Esophagus (tissue), 2 donors: ENCODE results near the gene FAM227B. TPM values are rescaled to one million over a fixed set of nuclear protein-coding genes. Genes with fewer than 3 reads are reported as not detected.
"Not testable (repeated sequence)": the region's sequence is repeated elsewhere in the genome, so short reads cannot be mapped to it uniquely, and the experiment has no call there.

Experiments
- H3K27ac ChIP-seq, 2 donors: one replicate each; pipeline ENCODE4 v1.5.1; 2013; ENCODE audit warnings: low read depth in 2 of 2, mild to moderate bottlenecking in 2 of 2, inconsistent platforms in 1 of 2, low read length in 1 of 2, moderate library complexity in 1 of 2
- H3K27me3 ChIP-seq, 2 donors: one replicate each; pipeline ENCODE4 v1.6.1; 2013; ENCODE audit warnings: low read length in 2 of 2, control low read depth in 1 of 2, mild to moderate bottlenecking in 1 of 2; ENCODE audit not compliant: insufficient read depth in 2 of 2, control insufficient read depth in 1 of 2
- H3K36me3 ChIP-seq, 2 donors: one replicate each; pipeline ENCODE4 v1.6.1; 2013; ENCODE audit warnings: low read length in 1 of 2; ENCODE audit not compliant: control insufficient read depth in 2 of 2, insufficient read depth in 2 of 2
- H3K4me1 ChIP-seq, 2 donors: one replicate each; pipeline ENCODE4 v1.6.1; 2013; ENCODE audit warnings: low read length in 1 of 2; ENCODE audit not compliant: control insufficient read depth in 2 of 2, insufficient read depth in 2 of 2
- H3K4me3 ChIP-seq, 2 donors: one replicate each; pipeline ENCODE4 v1.5.1; 2013; ENCODE audit warnings: low read length in 2 of 2, mild to moderate bottlenecking in 2 of 2, low read depth in 1 of 2, moderate library complexity in 1 of 2
- H3K9me3 ChIP-seq, 2 donors: one replicate each; pipeline ENCODE4 v1.6.1; 2013; ENCODE audit warnings: mild to moderate bottlenecking in 2 of 2, low read depth in 1 of 2, low read length in 1 of 2, moderate library complexity in 1 of 2; ENCODE audit not compliant: control insufficient read depth in 2 of 2, insufficient read depth in 1 of 2
- WGBS, 2 donors: extraction: QIAGEN DNeasy Blood & Tissue Kit; methylation state at CpG; one replicate each; pipeline ENCODE4 v1.1.7; 2013; 5-methylcytosine and 5-hydroxymethylcytosine counted together
- polyA plus RNA-seq, 2 donors: library from polyadenylated mRNA; stranded (reverse); fragments of 200-250 nt; gene quantifications; one replicate each; pipeline ENCODE4 v1.2.3, GENCODE V29; 2013
- donor health status: healthy with polysubstance abuse.
- donor health status: Bipolar disorder and iron deficiency.

Gene FAM227B
- polyA plus RNA-seq, 2 donors: 1.1 to 2.0 TPM

DNA sequence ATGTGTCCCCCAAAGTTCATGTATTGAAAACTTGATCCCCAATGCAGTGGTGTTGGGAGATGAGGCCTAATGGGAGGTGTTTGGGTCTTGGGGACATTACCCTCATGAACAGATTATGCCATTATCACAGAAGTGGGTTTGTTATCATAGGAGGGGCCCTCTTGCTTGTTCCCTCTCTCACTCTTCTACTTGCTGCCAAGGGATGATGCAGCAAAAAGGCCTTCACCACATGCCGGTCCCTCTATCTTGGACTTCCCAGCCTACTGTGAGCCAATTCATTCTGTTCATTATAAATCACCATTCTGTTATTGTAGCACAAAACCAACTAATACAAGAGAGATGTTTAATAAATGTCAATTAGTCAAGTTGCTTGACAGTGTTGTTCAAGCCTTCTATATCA is 47.2 kb downstream of the FAM227B start:
- WGBS, 2 donors: 91 to 98% methylated on average over 1 of the region's 1 CpG
- no peaks in the 10 kb centered on the region for H3K4me1 ChIP-seq
- no peaks in the 10 kb centered on the region for H3K36me3 ChIP-seq
- H3K27me3 ChIP-seq: no peaks in the 10 kb centered on the region
- H3K4me3 ChIP-seq: no peak overlapping the region
- H3K27ac ChIP-seq: no peak overlapping the region
- H3K9me3 ChIP-seq: no peaks in the 10 kb centered on the region

DNA sequence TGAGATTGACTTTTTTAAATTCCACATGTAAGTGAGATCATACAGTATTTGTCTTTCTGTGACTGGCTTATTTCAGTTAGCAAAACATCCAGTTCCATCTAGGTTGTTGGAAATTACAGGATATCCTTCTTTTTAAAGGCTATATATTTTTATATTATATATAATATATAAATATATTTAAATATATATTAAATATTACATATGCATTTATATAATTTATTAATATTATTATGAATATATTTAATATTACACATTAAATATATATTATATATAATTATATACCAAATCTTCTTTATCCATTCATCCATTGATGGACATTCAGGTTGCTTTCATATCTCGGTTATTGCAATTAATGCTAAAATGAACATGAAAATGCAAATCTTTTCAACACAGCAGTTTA is 49.9 kb downstream of the FAM227B start:
- Histone ChIP-seq H3K4me3 (no peak overlapping the region), H3K27me3 (no peaks in the 10 kb centered on the region), H3K36me3 (no peaks in the 10 kb centered on the region), H3K4me1 (no peaks in the 10 kb centered on the region), H3K27ac (no peak overlapping the region), H3K9me3 (no peaks in the 10 kb centered on the region)
- 96 to 99% methylated on average over 1 of the region's 1 CpG for WGBS, 2 donors

DNA sequence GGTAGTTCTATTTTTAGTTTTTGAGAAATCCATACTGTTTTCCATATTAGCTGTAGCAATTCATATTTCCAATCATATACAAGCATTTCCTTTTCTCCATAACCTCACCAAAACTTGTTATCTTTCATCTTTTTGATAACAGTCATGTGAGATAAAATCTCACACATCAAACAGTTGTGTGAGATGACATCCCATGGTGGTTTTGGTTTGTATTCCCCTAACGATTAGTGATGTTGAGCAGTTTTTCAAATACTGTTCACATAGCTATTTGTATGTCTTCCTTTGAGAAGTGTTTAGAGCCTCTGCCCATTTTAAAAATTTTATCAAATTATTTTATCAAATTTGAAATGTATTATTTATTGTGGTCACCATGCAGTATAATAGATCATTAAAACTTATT is 50.4 kb downstream of the FAM227B start:
- no peaks in the 10 kb centered on the region for H3K36me3 ChIP-seq
- WGBS, 2 donors: 58 to 80% methylated on average over 1 of the region's 1 CpG
- no peaks in the 10 kb centered on the region for H3K27me3 ChIP-seq
- no peak overlapping the region for H3K27ac ChIP-seq
- no peak overlapping the region for H3K4me3 ChIP-seq
- H3K4me1 ChIP-seq: no peaks in the 10 kb centered on the region
- no peaks in the 10 kb centered on the region for H3K9me3 ChIP-seq

DNA sequence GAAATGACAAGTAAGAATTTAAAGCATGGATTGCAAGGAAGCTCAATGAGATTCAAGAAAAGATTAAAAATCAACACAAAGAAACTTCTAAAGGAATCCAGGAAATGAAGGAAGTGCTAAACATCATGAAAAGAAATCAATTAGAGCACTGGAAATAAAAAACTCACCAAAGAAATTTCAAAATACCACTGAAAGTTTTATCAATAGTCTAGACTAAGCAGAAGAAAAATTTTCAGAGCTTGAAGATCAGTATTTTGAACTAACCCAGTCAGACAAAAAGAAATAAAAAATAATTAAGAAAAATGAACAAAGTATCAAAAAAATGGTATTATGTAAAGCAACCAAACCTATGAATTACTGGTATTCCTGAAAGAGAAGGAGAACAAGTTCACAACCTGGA is 60.6 kb downstream of the FAM227B start:
- H3K4me3 ChIP-seq: no peak overlapping the region
- H3K9me3 ChIP-seq: peaks cover 4 to 12% of the 10 kb centered on the region in 2 donors
- H3K36me3 ChIP-seq: no peaks in the 10 kb centered on the region
- H3K27me3 ChIP-seq: no peaks in the 10 kb centered on the region
- no peak overlapping the region for H3K27ac ChIP-seq
- no peaks in the 10 kb centered on the region for H3K4me1 ChIP-seq

DNA sequence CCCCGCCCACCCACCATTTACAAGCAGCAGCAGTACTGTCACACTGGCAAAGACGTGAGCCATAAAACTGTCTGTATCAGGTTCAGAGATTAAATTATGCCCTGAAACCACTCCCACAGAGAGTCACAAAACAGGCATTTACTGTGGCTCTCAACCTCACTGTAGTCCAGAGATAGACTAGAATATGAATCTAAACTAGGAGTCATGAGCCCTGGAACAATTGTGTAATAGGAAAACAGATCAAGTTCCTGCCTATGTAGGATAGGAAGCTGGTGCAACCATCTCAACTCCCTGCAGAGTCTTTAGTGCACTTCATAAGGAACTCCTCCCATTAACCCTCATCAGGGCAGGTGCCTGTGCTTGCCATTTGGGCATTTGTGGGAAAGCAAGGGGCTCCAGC is 61.7 kb downstream of the FAM227B start:
- H3K9me3 ChIP-seq: peaks cover 4 to 12% of the 10 kb centered on the region in 2 donors
- no peak overlapping the region for H3K27ac ChIP-seq
- H3K36me3 ChIP-seq: no peaks in the 10 kb centered on the region
- H3K27me3 ChIP-seq: no peaks in the 10 kb centered on the region
- no peak overlapping the region for H3K4me3 ChIP-seq
- no peaks in the 10 kb centered on the region for H3K4me1 ChIP-seq
- WGBS, 2 donors: 79 to 85% methylated on average over 2 of the region's 2 CpGs

DNA sequence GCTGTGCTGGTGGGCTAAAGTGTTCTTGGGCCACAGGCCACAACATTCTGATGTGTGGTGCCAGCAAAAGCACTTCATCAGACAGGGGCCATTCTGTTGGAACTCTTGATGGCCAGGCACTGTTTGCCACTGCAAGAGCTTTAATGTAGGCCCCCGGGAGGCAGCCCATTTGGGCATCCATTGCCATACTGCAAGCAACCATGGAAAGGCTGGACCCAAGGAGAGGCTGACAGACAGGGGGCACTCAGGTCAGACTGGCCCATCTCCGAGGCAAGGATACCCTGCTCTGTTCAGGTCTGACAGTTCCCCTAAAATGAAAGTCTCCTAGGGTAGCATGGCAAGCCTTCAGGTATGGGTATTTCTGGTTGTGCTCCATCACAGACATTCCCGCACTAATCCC is 64.2 kb downstream of the FAM227B start:
- H3K27me3 ChIP-seq: no peaks in the 10 kb centered on the region
- WGBS, 2 donors: 91% methylated on average over 3 of the region's 3 CpGs
- H3K4me1 ChIP-seq: no peaks in the 10 kb centered on the region
- no peak overlapping the region for H3K4me3 ChIP-seq
- peaks cover 4 to 12% of the 10 kb centered on the region in 2 donors for H3K9me3 ChIP-seq
- H3K36me3 ChIP-seq: no peaks in the 10 kb centered on the region
- H3K27ac ChIP-seq: no peak overlapping the region

DNA sequence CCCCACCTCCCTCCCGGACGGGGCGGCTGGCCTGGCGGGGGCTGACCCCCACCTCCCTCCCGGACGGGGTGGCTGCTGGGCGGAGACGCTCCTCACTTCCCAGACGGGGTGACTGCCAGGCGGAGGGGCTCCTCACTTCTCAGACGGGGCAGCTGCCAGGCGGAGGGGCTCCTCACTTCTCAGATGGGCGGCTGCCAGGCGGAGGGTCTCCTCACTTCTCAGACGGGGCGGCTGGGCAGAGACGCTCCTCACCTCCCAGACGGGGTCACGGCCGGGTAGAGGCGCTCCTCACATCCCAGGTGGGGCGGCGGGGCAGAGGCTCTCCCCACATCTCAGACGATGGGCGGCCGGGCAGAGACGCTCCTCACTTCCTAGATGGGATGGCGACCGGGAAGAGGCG is 70.3 kb downstream of the FAM227B start:
- not testable (repeated sequence) for H3K36me3 ChIP-seq, H3K9me3 ChIP-seq, H3K4me1 ChIP-seq, H3K27me3 ChIP-seq, H3K27ac ChIP-seq, H3K4me3 ChIP-seq
- WGBS, 2 donors: 95 to 100% methylated on average over 8 to 30 of the region's 30 CpGs

DNA sequence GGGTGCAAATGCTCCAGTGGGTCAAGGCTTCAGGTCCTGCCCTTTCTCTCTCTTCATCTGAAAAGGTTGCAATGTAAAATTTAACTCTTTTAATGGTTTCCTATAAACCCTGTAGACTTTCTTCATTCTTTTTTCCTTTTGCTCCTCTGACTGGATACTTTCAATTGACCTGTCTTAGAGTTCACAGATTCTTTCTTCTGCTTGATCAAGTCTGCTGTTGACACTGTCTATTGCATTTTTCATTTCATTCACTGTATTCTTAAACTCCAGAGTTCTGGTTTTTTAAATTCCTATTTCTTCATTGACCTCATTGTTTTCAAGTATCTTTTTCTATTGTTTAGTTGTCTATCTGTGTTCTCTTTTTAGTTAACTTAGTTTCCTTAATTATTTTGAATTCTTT is 82.1 kb downstream of the FAM227B start:
- H3K36me3 ChIP-seq: no peaks in the 10 kb centered on the region
- H3K4me3 ChIP-seq: no peak overlapping the region
- peaks cover 3 to 6% of the 10 kb centered on the region in 2 donors for H3K9me3 ChIP-seq
- no peaks in the 10 kb centered on the region for H3K4me1 ChIP-seq
- H3K27me3 ChIP-seq: no peaks in the 10 kb centered on the region
- no peak overlapping the region for H3K27ac ChIP-seq

DNA sequence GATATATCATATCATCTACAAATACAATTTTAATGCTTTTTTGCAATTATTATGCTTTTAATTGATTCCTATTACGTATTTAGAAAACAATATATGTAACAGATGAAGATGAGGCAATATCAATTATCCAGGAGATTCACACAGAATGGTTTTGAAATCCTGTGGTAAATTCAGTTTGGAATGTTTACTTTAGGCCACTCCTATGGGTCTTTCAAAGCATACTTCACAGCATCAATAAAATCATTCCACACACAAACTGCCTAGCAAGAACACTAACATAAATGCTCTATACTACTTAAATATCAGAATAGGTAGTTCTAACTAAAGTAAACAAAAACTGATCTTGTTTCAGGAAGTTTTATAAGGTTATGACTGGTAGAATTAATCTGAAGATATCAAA is 90.5 kb downstream of the FAM227B start:
- 71 to 75% methylated on average over 1 of the region's 1 CpG for WGBS, 2 donors
- Histone ChIP-seq H3K27ac (no peak overlapping the region), H3K4me3 (no peak overlapping the region), H3K9me3 (no peaks in the 10 kb centered on the region), H3K4me1 (no peaks in the 10 kb centered on the region), H3K36me3 (no peaks in the 10 kb centered on the region), H3K27me3 (no peaks in the 10 kb centered on the region)

DNA sequence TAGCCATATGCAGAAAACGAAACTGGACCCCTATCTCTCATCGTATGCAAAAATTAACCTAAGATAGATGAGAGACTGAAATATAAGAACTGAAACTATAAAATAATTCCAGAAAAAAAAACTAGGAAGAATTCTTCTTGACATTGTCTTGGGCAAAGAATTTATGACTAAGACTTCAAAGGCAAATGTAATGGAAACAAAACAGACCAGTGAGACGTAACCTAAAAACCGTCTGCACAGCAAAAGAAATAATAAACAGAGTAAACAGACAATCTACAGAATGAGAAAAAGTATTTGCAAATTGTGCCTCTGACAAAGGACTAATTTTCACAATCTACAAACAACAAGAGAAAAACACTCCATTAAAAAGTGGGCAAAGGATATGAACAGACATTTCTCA is 92.3 kb downstream of the FAM227B start:
- H3K4me1 ChIP-seq: no peaks in the 10 kb centered on the region
- H3K27ac ChIP-seq: no peak overlapping the region
- no peaks in the 10 kb centered on the region for H3K27me3 ChIP-seq
- no peaks in the 10 kb centered on the region for H3K36me3 ChIP-seq
- WGBS, 2 donors: 72% methylated on average over 4 of the region's 4 CpGs
- no peak overlapping the region for H3K4me3 ChIP-seq
- H3K9me3 ChIP-seq: no peaks in the 10 kb centered on the region
